Tibial nerve (tissue), 4 donors: Measurements from ENCODE around the gene RFFL. TPM values are rescaled to one million over a fixed set of nuclear protein-coding genes. Genes with fewer than 3 reads are reported as not detected.
"Not testable (repeated sequence)": the region's sequence is repeated elsewhere in the genome, so short reads cannot be mapped to it uniquely, and the experiment has no call there.

ENCODE experiments used
- DNase-seq, 2 donors: peaks; one replicate each; pipeline ENCODE4 v3.0.0-alpha.2; 2019; ENCODE audit warnings: low spot score in 2 of 2
- H3K27ac ChIP-seq, 4 donors: fragments of 200-600 bp; sonication (generic) in 3 of 4; one replicate each; pipeline ENCODE4 v1.5.1; 2017 to 2019; ENCODE audit warnings: mild to moderate bottlenecking in 1 of 4
- H3K27me3 ChIP-seq, 2 donors: fragments of 200-600 bp; sonication (generic) in 1 of 2; one replicate each; pipeline versions ENCODE4 v1.5.1 to v1.6.0; 2017 to 2019
- H3K36me3 ChIP-seq, 3 donors: fragments of 200-600 bp; sonication (generic); one replicate each; pipeline ENCODE4 v1.5.1; 2018 to 2019
- H3K4me1 ChIP-seq, 4 donors: fragments of 200-600 bp; sonication (generic) in 3 of 4; one replicate each; pipeline ENCODE4 v1.5.1; 2017 to 2019
- H3K4me3 ChIP-seq, 4 donors: fragments of 200-600 bp; sonication (generic) in 3 of 4; one replicate each; pipeline ENCODE4 v1.5.1; 2017 to 2019; ENCODE audit warnings: mild to moderate bottlenecking in 1 of 4, moderate library complexity in 1 of 4
- H3K9me3 ChIP-seq, 4 donors: fragments of 200-600 bp; sonication (generic) in 3 of 4; one replicate each; pipeline ENCODE4 v1.5.1; 2017 to 2019
- EP300 ChIP-seq, 2 donors: sonication (generic); formaldehyde crosslinking; IDR thresholded peaks; one replicate each; pipeline ENCODE4 v1.6.1; 2017; ENCODE audit warnings: antibody characterized with exemption in 2 of 2, mild to moderate bottlenecking in 1 of 2
- POLR2A ChIP-seq, 2 donors: fragments of 450-650 bp; IDR thresholded peaks; one replicate each; pipeline ENCODE4 v1.6.1; 2017; ENCODE audit warnings: antibody characterized with exemption in 2 of 2, mild to moderate bottlenecking in 2 of 2, moderate library complexity in 2 of 2
- WGBS, 2 donors: methylation state at CpG; one replicate each; pipeline ENCODE4 v1.1.5; 2018; 5-methylcytosine and 5-hydroxymethylcytosine counted together
- total RNA-seq, 4 donors: library from RNA; depleted of rRNA; stranded (reverse); fragments of >200 nt; gene quantifications; one replicate each; pipeline ENCODE4 v1.1.0, GENCODE V29; 2016
- TF ChIP-seq, protein P1 (sequence below), 5 experiments: fragments of 200-600 bp in 3 of 5; fragments of 450-650 bp in 2 of 5; sonication (generic) in 3 of 5; IDR thresholded peaks; one replicate each; pipeline ENCODE4 v1.5.1; 2016 to 2019; ENCODE audit warnings: antibody characterized with exemption in 5 of 5, mild to moderate bottlenecking in 3 of 5, moderate library complexity in 2 of 5

Gene RFFL, protein sequence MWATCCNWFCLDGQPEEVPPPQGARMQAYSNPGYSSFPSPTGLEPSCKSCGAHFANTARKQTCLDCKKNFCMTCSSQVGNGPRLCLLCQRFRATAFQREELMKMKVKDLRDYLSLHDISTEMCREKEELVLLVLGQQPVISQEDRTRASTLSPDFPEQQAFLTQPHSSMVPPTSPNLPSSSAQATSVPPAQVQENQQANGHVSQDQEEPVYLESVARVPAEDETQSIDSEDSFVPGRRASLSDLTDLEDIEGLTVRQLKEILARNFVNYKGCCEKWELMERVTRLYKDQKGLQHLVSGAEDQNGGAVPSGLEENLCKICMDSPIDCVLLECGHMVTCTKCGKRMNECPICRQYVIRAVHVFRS
- total RNA-seq = 10 to 100 TPM; 10.8 to 41.3 (median 17.2) TPM

DNA sequence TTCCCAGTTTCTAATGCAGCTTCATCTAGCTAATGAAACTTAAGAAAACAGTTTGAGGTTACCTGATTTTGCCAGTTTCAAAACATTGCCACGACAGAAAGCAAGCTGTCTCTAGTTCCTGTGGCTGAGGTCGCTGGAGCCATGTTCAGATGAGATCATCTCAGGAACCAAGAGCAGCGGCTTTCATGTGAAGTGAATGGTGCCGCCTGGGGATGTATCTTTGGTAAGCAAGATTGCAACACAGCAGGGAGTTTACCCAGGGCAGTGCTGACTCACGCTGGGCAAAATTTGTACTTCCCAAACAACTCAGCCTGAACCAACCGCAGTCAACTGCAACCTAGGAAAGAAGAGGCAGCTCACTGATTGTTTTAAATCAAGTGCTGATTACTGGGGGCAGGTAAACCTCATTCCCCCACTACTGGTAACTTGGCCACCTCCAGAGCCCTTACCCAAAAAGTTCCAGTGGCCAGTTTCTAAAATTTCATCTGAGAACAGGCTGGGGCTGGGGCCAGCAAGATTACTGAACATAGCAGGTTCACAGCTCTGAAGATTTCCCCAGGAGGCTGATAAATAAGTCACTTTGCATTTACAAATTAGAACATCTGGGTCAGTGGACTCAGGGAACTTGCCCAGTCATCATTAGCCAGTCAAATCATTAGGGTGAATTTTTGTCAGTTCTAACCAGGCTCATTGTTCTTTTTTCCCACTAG lies at the start of gene RFFL:
TSS of gene RFFL (minus strand) at position 194 of the 710 bp plus-strand sequence. CDS start 37,154 bp downstream, outside the sequence.
- Histone ChIP-seq H3K4me1 (peaks cover 0 to 22% (median 16%) of the 10 kb centered on the region in 4 donors), H3K27ac (peak within 1 kb of the TSS; percentile 45 to 84 (median 82)), H3K4me3 (peak within 1 kb of the TSS in 2 of 4 donors; percentile 25 to 29), H3K36me3 (peaks cover 0 to 7% (median 0%) of the 10 kb centered on the region in 3 donors), H3K27me3 (no peaks in the 10 kb centered on the region), H3K9me3 (no peaks in the 10 kb centered on the region)
- DNase-seq = peak; percentile 81 to 93
- TF ChIP-seq, protein P1, sequence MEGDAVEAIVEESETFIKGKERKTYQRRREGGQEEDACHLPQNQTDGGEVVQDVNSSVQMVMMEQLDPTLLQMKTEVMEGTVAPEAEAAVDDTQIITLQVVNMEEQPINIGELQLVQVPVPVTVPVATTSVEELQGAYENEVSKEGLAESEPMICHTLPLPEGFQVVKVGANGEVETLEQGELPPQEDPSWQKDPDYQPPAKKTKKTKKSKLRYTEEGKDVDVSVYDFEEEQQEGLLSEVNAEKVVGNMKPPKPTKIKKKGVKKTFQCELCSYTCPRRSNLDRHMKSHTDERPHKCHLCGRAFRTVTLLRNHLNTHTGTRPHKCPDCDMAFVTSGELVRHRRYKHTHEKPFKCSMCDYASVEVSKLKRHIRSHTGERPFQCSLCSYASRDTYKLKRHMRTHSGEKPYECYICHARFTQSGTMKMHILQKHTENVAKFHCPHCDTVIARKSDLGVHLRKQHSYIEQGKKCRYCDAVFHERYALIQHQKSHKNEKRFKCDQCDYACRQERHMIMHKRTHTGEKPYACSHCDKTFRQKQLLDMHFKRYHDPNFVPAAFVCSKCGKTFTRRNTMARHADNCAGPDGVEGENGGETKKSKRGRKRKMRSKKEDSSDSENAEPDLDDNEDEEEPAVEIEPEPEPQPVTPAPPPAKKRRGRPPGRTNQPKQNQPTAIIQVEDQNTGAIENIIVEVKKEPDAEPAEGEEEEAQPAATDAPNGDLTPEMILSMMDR (IDR thresholded peaks at IDR 0.05) = peak in 3 of 5 experiments; percentile 5 to 42 (median 26)
- TF ChIP-seq POLR2A (IDR thresholded peaks at IDR 0.05) = peak in 1 of 2 donors; percentile 24
- peak in 1 of 2 donors; percentile 89 for TF ChIP-seq EP300 (IDR thresholded peaks at IDR 0.05)
- 6 to 12% methylated on average over 6 of the region's 6 CpGs for WGBS, 2 donors

DNA sequence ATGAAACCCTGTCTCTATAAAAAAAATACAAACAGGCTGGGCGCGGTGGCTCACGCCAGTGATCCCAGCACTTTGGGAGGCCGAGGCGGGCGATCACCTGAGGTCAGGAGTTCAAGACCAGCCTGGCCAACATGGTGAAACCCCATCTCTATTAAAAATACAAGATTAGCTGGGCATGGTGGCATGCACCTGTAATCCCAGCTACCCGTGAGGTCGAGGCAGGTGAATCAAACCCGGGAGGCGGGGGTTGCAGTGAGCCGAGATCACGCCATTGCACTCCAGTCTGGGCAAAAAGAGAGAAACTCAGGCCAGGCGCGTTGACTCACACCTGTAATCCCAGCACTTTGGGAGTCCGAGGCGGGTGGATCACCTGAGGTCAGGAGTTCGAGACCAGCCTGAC lies 47.3 kb upstream of the RFFL start:
- not testable (repeated sequence) for H3K27me3 ChIP-seq, H3K9me3 ChIP-seq, H3K4me1 ChIP-seq, H3K4me3 ChIP-seq, H3K27ac ChIP-seq, DNase-seq
- WGBS, 2 donors = 97 to 98% methylated on average over 16 to 17 of the region's 17 CpGs
- H3K36me3 ChIP-seq = peaks cover 0 to 25% (median 4%) of the 10 kb centered on the region in 3 donors

DNA sequence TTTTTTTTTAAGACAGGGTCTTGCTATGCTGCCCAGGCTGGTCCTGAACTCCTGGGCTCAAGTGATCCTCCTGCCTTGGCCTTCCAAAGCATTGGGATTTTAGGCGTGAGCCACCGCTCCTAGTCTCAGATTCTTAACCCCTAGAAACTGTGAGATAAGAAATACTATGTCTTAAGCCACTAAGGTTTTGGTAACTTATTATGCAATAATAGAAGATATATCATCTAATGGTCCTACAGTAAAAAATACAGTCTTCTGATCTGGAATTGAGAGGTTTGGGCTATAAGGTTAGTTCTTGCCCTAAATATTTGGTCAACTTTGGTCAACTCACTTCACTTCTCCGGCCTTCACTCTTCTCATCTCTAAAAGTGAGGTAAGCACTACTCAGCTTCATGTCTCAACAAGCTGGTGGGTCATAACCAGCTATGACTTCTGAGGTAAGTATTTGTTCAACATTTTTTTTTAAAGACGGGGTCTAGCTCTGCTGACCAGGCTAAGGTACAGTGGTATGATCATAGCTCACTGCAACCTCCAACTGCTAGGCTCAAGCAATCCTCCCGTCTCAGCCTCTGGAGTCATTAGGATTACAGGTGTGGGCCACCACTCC lies 41.4 kb upstream of the RFFL start:
- H3K4me3 ChIP-seq = no peak overlapping the region
- 95 to 97% methylated on average over 5 of the region's 5 CpGs for WGBS, 2 donors
- H3K27ac ChIP-seq = no peak overlapping the region
- no peak for DNase-seq
- no peaks in the 10 kb centered on the region for H3K27me3 ChIP-seq
- no peak for TF ChIP-seq POLR2A (IDR thresholded peaks at IDR 0.05)
- TF ChIP-seq, protein P1 (IDR thresholded peaks at IDR 0.05) = no peak
- TF ChIP-seq EP300 (IDR thresholded peaks at IDR 0.05) = no peak
- H3K9me3 ChIP-seq = no peaks in the 10 kb centered on the region
- H3K4me1 ChIP-seq = no peaks in the 10 kb centered on the region
- peaks cover 0 to 75% (median 4%) of the 10 kb centered on the region in 3 donors for H3K36me3 ChIP-seq

DNA sequence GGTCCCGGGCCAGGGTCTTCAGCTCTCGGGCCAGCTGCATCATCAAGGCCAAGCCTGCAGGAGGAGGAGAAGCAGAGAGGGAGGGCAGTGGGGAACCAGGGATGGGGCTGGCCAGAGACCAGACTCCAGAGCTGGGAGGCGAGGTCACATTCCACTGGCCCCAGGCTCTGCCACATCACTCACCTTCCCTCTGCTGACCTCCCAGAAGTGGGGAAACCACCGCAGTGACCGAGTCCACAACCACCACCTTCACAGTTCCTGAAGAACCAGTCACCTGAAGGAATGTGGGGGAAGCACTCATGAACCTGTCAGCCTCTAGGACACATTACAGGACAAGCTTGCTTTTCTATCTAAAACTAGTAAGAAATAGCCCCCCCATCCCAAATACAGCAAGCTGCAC lies 39.8 kb upstream of the RFFL start:
- Histone ChIP-seq H3K4me3 (no peak overlapping the region), H3K4me1 (no peaks in the 10 kb centered on the region), H3K27ac (no peak overlapping the region), H3K36me3 (peaks cover 0 to 91% (median 4%) of the 10 kb centered on the region in 3 donors), H3K27me3 (no peaks in the 10 kb centered on the region), H3K9me3 (no peaks in the 10 kb centered on the region)
- DNase-seq = no peak
- WGBS, 2 donors = 89 to 93% methylated on average over 5 of the region's 5 CpGs
- no peak for TF ChIP-seq POLR2A (IDR thresholded peaks at IDR 0.05)
- TF ChIP-seq EP300 (IDR thresholded peaks at IDR 0.05) = no peak
- TF ChIP-seq, protein P1 (IDR thresholded peaks at IDR 0.05) = no peak

DNA sequence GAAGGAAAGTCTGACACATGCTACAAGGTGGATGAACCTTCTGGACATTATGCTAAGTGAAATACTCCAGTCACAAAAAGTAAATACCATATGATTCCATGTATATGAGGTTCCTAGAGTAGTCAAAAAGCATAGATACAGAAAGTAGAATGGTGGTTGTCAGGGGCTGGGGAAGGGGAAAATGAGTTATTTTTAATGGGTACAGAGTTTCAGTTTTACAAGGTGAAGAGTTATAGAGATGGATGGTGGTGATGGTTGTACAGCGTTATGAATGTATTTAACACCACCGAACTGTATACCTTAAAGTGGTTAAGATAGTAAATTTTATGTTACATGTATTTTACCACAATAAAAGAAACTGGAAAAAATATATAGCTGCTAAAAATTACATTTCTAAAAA lies 38.2 kb upstream of the RFFL start:
- Histone ChIP-seq H3K4me1 (no peaks in the 10 kb centered on the region), H3K4me3 (no peak overlapping the region), H3K9me3 (no peaks in the 10 kb centered on the region), H3K27me3 (no peaks in the 10 kb centered on the region), H3K27ac (no peak overlapping the region), H3K36me3 (peaks cover 0 to 90% (median 4%) of the 10 kb centered on the region in 3 donors)
- TF ChIP-seq, protein P1 (IDR thresholded peaks at IDR 0.05) = no peak
- TF ChIP-seq EP300 (IDR thresholded peaks at IDR 0.05) (no peak), POLR2A (IDR thresholded peaks at IDR 0.05) (no peak)
- DNase-seq = no peak
- 91 to 94% methylated on average over 2 of the region's 2 CpGs for WGBS, 2 donors
